SK-N-SH treated with all-trans-retinoic acid at 6 μM for 48 hours (cell line): ENCODE results near the gene HOXD3.

Experiments used
- ATAC-seq: fragments of 200-7000 bp; cut with Tn5 transposase; 3 replicates; pipeline ENCODE4 v1.9.1; 2020; ENCODE audit warnings: mild to moderate bottlenecking, moderate library complexity
- ARNTL ChIP-seq: fragments of 450-650 bp; formaldehyde crosslinking; IDR thresholded peaks from 2 replicates; pipeline ENCODE4 v1.5.0; 2020; ENCODE audit warnings: low read depth, mild to moderate bottlenecking, moderate library complexity, borderline replicate concordance
- BACH2 ChIP-seq: fragments of 250-450 bp; sonication (Bioruptor Pico); IDR thresholded peaks from 2 replicates; pipeline ENCODE4 v1.9.0; 2021; ENCODE audit warnings: mild to moderate bottlenecking, borderline replicate concordance
- CREB5 ChIP-seq: fragments of 250-450 bp; sonication (Bioruptor Pico); IDR thresholded peaks from 2 replicates; pipeline ENCODE4 v1.5.1; 2020; ENCODE audit warnings: low read depth, mild to moderate bottlenecking, moderate library complexity
- CSDC2 ChIP-seq: fragments of 250-450 bp; sonication (Bioruptor Pico); IDR thresholded peaks from 2 replicates; pipeline ENCODE4 v1.5.0; 2020; ENCODE audit warnings: mild to moderate bottlenecking, moderate library complexity
- CSRNP3 ChIP-seq: fragments of 250-450 bp; sonication (Bioruptor Pico); IDR thresholded peaks from 2 replicates; pipeline ENCODE4 v1.5.1; 2021; ENCODE audit warnings: mild to moderate bottlenecking, moderate library complexity
- ESRRG ChIP-seq: fragments of 250-450 bp; sonication (Bioruptor Pico); IDR thresholded peaks from 2 replicates; pipeline ENCODE4 v1.6.1; 2021; ENCODE audit warnings: mild to moderate bottlenecking
- GLIS3 ChIP-seq: fragments of 250-450 bp; sonication (Bioruptor Pico); IDR thresholded peaks from 2 replicates; pipeline ENCODE4 v1.5.0; 2020; ENCODE audit warnings: mild to moderate bottlenecking, moderate library complexity
- ISL1 ChIP-seq: fragments of 250-450 bp; sonication (Bioruptor Pico); IDR thresholded peaks from 2 replicates; pipeline ENCODE4 v2.1.2; 2022; ENCODE audit warnings: mild to moderate bottlenecking, moderate library complexity
- OSR1 ChIP-seq: fragments of 250-450 bp; sonication (Bioruptor Pico); IDR thresholded peaks from 2 replicates; pipeline ENCODE4 v1.8.0; 2022; ENCODE audit warnings: moderate library complexity, mild to moderate bottlenecking, inconsistent platforms
- PATZ1 ChIP-seq: fragments of 250-450 bp; sonication (Bioruptor Pico); IDR thresholded peaks from 2 replicates; pipeline ENCODE4 v1.8.0; 2020; ENCODE audit warnings: mild to moderate bottlenecking, moderate library complexity, borderline replicate concordance
- POU6F1 ChIP-seq: fragments of 250-450 bp; sonication (Bioruptor Pico); IDR thresholded peaks from 2 replicates; pipeline ENCODE4 v1.8.0; 2021; ENCODE audit warnings: low read depth, mild to moderate bottlenecking, moderate library complexity, borderline replicate concordance
- PPARA ChIP-seq: fragments of 250-450 bp; sonication (Bioruptor Pico); IDR thresholded peaks from 2 replicates; pipeline ENCODE4 v1.5.0; 2020; ENCODE audit warnings: mild to moderate bottlenecking, borderline replicate concordance
- SNAI2 ChIP-seq: fragments of 250-450 bp; sonication (Bioruptor Pico); IDR thresholded peaks from 2 replicates; pipeline ENCODE4 v1.5.0; 2020; ENCODE audit warnings: mild to moderate bottlenecking, moderate library complexity
- TOX ChIP-seq: fragments of 250-450 bp; sonication (Bioruptor Pico); IDR thresholded peaks from 2 replicates; pipeline ENCODE4 v1.8.0; 2021; ENCODE audit warnings: mild to moderate bottlenecking, moderate library complexity, borderline replicate concordance
- TSHZ2 ChIP-seq: fragments of 250-450 bp; sonication (Bioruptor Pico); IDR thresholded peaks from 2 replicates; pipeline ENCODE4 v1.5.0; 2020; ENCODE audit warnings: mild to moderate bottlenecking, moderate library complexity
- ZFP3 ChIP-seq: fragments of 250-450 bp; sonication (Bioruptor Pico); IDR thresholded peaks from 2 replicates; pipeline ENCODE4 v1.5.0; 2020; ENCODE audit warnings: mild to moderate bottlenecking, moderate library complexity
- ZFP30 ChIP-seq: fragments of 450-650 bp; formaldehyde crosslinking; IDR thresholded peaks from 2 replicates; pipeline ENCODE4 v1.5.0; 2022; ENCODE audit warnings: mild to moderate bottlenecking, moderate library complexity
- ZNF70 ChIP-seq: fragments of 450-650 bp; formaldehyde crosslinking; IDR thresholded peaks from 2 replicates; pipeline ENCODE4 v1.5.0; 2020; ENCODE audit warnings: mild to moderate bottlenecking, moderate library complexity
- ZNF8 ChIP-seq: fragments of 450-650 bp; formaldehyde crosslinking; IDR thresholded peaks from 2 replicates; pipeline ENCODE4 v1.5.0; 2020; ENCODE audit warnings: mild to moderate bottlenecking, moderate library complexity

HOXD3 gene

GRCh38 chr2:176138526-176138922 is 18.6 kb upstream of the HOXD3 start (continued):
- no peak for TF ChIP-seq ZFP30 (CRISPR knock-in tag)

GRCh38 chr2:176138923-176139660 is 18.0 kb upstream of the HOXD3 start:
- ATAC-seq: no peak
- no peak for TF ChIP-seq TOX
- TF ChIP-seq BACH2 (CRISPR knock-in tag): no peak
- TF ChIP-seq ISL1 (CRISPR knock-in tag): no peak
- TF ChIP-seq TSHZ2 (CRISPR knock-in tag): no peak
- TF ChIP-seq ZFP30 (CRISPR knock-in tag): no peak
- TF ChIP-seq ZNF70 (CRISPR knock-in tag): no peak
- no peak for TF ChIP-seq CREB5 (CRISPR knock-in tag)
- TF ChIP-seq GLIS3: no peak
- no peak for TF ChIP-seq SNAI2
- no peak for TF ChIP-seq POU6F1 (CRISPR knock-in tag)
- no peak for TF ChIP-seq ESRRG (CRISPR knock-in tag)

GRCh38 chr2:176139661-176140512 is 17.2 kb upstream of the HOXD3 start:
- ATAC-seq: peak; percentile 7
- TF ChIP-seq ZFP30 (CRISPR knock-in tag) (no peak), ISL1 (CRISPR knock-in tag) (no peak), CREB5 (CRISPR knock-in tag) (no peak), ARNTL (no peak), ZFP3 (CRISPR knock-in tag) (no peak), TSHZ2 (CRISPR knock-in tag) (no peak), CSRNP3 (CRISPR knock-in tag) (no peak), TOX (no peak), ZNF8 (no peak), POU6F1 (CRISPR knock-in tag) (no peak), PATZ1 (CRISPR knock-in tag) (no peak), ESRRG (CRISPR knock-in tag) (no peak), ZNF70 (CRISPR knock-in tag) (no peak), OSR1 (CRISPR knock-in tag) (no peak), SNAI2 (no peak), CSDC2 (CRISPR knock-in tag) (no peak), PPARA (CRISPR knock-in tag) (no peak)
